Measurements from ENCODE around the gene COL8A1. TPM values are rescaled to one million over a fixed set of nuclear protein-coding genes. Genes with fewer than 3 reads are reported as not detected.

Gene COL8A1
- total and polyA plus RNA-seq, 2 experiments from 2014 or later, result 0.41 to 2.4 TPM

DNA sequence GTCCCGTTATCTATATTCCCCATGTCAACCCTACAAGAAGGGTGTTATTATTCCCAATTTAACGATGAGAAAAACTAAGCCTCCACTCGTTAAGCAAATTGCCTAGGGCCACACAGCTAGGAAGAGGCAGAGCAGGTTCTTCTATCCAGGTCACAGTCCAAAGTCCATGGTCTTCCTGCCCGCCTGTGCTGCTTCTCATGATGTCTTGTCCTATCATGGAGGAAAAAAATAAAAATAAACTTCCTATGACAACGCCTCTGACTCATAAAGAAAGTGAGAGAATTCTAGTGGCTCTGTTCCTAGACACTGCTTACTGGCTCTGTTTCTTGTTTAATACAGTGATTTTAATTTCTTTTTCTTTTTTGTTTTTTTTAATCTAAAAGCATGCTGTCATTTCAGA is 9.7 kb downstream of the COL8A1 start:
- TF ChIP-seq, protein P1, sequence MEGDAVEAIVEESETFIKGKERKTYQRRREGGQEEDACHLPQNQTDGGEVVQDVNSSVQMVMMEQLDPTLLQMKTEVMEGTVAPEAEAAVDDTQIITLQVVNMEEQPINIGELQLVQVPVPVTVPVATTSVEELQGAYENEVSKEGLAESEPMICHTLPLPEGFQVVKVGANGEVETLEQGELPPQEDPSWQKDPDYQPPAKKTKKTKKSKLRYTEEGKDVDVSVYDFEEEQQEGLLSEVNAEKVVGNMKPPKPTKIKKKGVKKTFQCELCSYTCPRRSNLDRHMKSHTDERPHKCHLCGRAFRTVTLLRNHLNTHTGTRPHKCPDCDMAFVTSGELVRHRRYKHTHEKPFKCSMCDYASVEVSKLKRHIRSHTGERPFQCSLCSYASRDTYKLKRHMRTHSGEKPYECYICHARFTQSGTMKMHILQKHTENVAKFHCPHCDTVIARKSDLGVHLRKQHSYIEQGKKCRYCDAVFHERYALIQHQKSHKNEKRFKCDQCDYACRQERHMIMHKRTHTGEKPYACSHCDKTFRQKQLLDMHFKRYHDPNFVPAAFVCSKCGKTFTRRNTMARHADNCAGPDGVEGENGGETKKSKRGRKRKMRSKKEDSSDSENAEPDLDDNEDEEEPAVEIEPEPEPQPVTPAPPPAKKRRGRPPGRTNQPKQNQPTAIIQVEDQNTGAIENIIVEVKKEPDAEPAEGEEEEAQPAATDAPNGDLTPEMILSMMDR (IDR thresholded peaks at IDR 0.05; ENCODE audit: poor library complexity), result no peak
- TF ChIP-seq EZH2 (IDR thresholded peaks at IDR 0.05; ENCODE audit: borderline replicate concordance), result no peak
- TF ChIP-seq EZH2phosphoT487 (IDR thresholded peaks at IDR 0.05; ENCODE audit: low read depth, severe bottlenecking, unreplicated experiment), result no peak
- Histone ChIP-seq H3K9me3 (ENCODE audit: low read depth) (no peaks in the 10 kb centered on the region), H3K36me3 (replicated peaks; ENCODE audit: insufficient read depth, low read depth) (no peaks in the 10 kb centered on the region), H3K9me2 (replicated peaks; ENCODE audit: insufficient read depth) (no peaks in the 10 kb centered on the region), H2AFZ (no peak overlapping the region), H3K4me2 (no peak overlapping the region), H4K20me1 (ENCODE audit: insufficient read depth, poor library complexity, severe bottlenecking) (no peaks in the 10 kb centered on the region), H3K4me3 (no peak overlapping the region), H3K27ac (no peak overlapping the region), H3K27me3 (no peaks in the 10 kb centered on the region), H3K79me2 (no peaks in the 10 kb centered on the region), H3K4me1 (ENCODE audit: insufficient read depth) (peaks cover 5% of the 10 kb centered on the region)
- WGBS (ENCODE audit: low lambda C conversion rate, missing lambda C conversion rate), result 33% methylated on average over 5 of the region's 5 CpGs
- peak; percentile 56 for DNase-seq (ENCODE audit: low spot score)

DNA sequence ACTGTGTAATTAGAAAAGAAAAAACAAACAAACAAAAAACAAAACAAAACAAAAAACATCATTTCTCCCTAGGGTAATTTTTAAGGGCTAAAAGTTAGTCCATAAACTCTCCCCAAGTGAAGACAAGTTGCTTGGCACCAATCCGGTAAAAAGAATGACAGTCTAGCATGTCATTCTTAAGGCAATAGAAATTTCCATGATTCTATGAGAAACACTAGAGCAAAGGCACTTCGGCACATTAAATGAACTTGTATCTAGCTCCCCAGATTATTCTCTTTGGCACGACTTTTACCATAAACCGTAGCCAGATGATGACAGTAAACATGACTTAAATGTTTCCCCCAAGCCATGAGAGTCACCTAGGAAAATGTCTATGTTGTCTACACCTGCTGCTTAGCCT is 10.1 kb downstream of the COL8A1 start:
- H3K4me3 ChIP-seq, result no peak overlapping the region
- WGBS (ENCODE audit: low lambda C conversion rate, missing lambda C conversion rate), result 85% methylated on average over 4 of the region's 4 CpGs
- no peaks in the 10 kb centered on the region for H3K27me3 ChIP-seq
- no peak overlapping the region for H2AFZ ChIP-seq
- no peak overlapping the region for H3K27ac ChIP-seq
- H3K4me1 ChIP-seq (ENCODE audit: insufficient read depth), result peaks cover 5% of the 10 kb centered on the region
- DNase-seq (ENCODE audit: low spot score), result no peak
- H4K20me1 ChIP-seq (ENCODE audit: insufficient read depth, poor library complexity, severe bottlenecking), result no peaks in the 10 kb centered on the region
- H3K9me3 ChIP-seq (ENCODE audit: low read depth), result no peaks in the 10 kb centered on the region
- no peak for TF ChIP-seq EZH2phosphoT487 (IDR thresholded peaks at IDR 0.05; ENCODE audit: low read depth, severe bottlenecking, unreplicated experiment)
- TF ChIP-seq EZH2 (IDR thresholded peaks at IDR 0.05; ENCODE audit: borderline replicate concordance), result no peak
- TF ChIP-seq, protein P1 (IDR thresholded peaks at IDR 0.05; ENCODE audit: poor library complexity), result no peak
- no peaks in the 10 kb centered on the region for H3K79me2 ChIP-seq
- no peak overlapping the region for H3K4me2 ChIP-seq
- no peaks in the 10 kb centered on the region for H3K9me2 ChIP-seq (replicated peaks; ENCODE audit: insufficient read depth)
- no peaks in the 10 kb centered on the region for H3K36me3 ChIP-seq (replicated peaks; ENCODE audit: insufficient read depth, low read depth)

DNA sequence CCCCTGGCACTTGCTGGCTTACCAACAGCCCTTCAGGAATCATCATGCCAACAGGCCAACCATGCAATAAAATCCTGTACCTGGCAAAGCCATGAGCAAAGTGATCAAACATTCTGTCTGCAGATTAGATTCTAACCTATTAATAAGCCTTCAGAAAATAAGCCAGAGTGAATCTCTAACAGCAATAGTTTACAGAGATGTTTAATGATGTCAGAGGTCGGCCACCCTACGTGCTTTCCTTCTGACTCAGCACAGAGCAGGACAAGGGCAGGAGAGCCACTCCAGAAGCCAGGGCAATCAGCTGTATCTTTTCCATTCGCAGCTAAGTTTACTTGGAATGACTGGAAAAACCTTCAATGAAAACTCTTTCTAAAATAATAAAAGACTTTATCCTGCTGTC is 13.1 kb downstream of the COL8A1 start:
- Histone ChIP-seq H3K9me2 (replicated peaks; ENCODE audit: insufficient read depth) (no peaks in the 10 kb centered on the region), H3K9me3 (ENCODE audit: low read depth) (no peaks in the 10 kb centered on the region), H3K4me3 (no peak overlapping the region), H3K79me2 (no peaks in the 10 kb centered on the region), H4K20me1 (ENCODE audit: insufficient read depth, poor library complexity, severe bottlenecking) (no peaks in the 10 kb centered on the region), H3K4me2 (no peak overlapping the region), H3K27me3 (no peaks in the 10 kb centered on the region), H3K4me1 (ENCODE audit: insufficient read depth) (peaks cover 5% of the 10 kb centered on the region), H3K27ac (no peak overlapping the region), H2AFZ (no peak overlapping the region), H3K36me3 (replicated peaks; ENCODE audit: insufficient read depth, low read depth) (no peaks in the 10 kb centered on the region)
- WGBS (ENCODE audit: low lambda C conversion rate, missing lambda C conversion rate), result 21% methylated on average over 3 of the region's 3 CpGs
- TF ChIP-seq EZH2phosphoT487 (IDR thresholded peaks at IDR 0.05; ENCODE audit: low read depth, severe bottlenecking, unreplicated experiment) (no peak), EZH2 (IDR thresholded peaks at IDR 0.05; ENCODE audit: borderline replicate concordance) (no peak)
- TF ChIP-seq, protein P1 (IDR thresholded peaks at IDR 0.05; ENCODE audit: poor library complexity), result no peak
- peak; percentile 50 for DNase-seq (ENCODE audit: low spot score)

DNA sequence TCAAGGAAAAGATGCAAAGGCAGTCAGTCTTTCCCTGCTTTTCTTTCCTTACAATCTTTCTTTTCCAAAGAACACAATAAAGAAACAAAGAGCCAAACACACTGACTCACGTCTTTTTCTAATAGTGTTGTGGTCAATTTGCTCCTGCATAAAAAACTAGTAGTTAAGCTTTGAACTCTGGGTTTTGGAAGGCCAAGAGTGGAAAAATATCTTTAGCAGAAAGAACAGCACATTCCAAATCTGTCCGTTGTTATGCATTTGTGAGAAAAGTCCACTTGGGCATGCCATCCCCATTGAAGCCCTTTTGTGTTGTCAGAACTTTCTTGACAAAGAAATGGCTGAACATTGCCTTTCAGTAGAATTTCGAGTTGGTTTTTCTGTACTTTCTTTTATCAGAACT is 18.2 kb downstream of the COL8A1 start:
- WGBS (ENCODE audit: low lambda C conversion rate, missing lambda C conversion rate), result 65% methylated on average over 3 of the region's 3 CpGs
- Histone ChIP-seq H3K27me3 (no peaks in the 10 kb centered on the region), H3K4me1 (ENCODE audit: insufficient read depth) (no peaks in the 10 kb centered on the region), H3K27ac (no peak overlapping the region), H3K79me2 (no peaks in the 10 kb centered on the region), H3K36me3 (replicated peaks; ENCODE audit: insufficient read depth, low read depth) (no peaks in the 10 kb centered on the region), H3K4me2 (no peak overlapping the region), H3K9me2 (replicated peaks; ENCODE audit: insufficient read depth) (no peaks in the 10 kb centered on the region), H3K9me3 (ENCODE audit: low read depth) (no peaks in the 10 kb centered on the region), H2AFZ (no peak overlapping the region), H3K4me3 (no peak overlapping the region), H4K20me1 (ENCODE audit: insufficient read depth, poor library complexity, severe bottlenecking) (no peaks in the 10 kb centered on the region)
- no peak for DNase-seq (ENCODE audit: low spot score)
- no peak for TF ChIP-seq EZH2phosphoT487 (IDR thresholded peaks at IDR 0.05; ENCODE audit: low read depth, severe bottlenecking, unreplicated experiment)
- TF ChIP-seq, protein P1 (IDR thresholded peaks at IDR 0.05; ENCODE audit: poor library complexity), result no peak
- no peak for TF ChIP-seq EZH2 (IDR thresholded peaks at IDR 0.05; ENCODE audit: borderline replicate concordance)
